NCI-H345 treated with DMSO at 0.1 percent for 48 hours (cell line): ENCODE results near the gene PPM1K.
"Not testable (repeated sequence)": the region's sequence is repeated elsewhere in the genome, so short reads cannot be mapped to it uniquely, and the experiment has no call there.

ENCODE experiments used
- DNase-seq: peaks from one replicate; lab custom pipeline; 2025; ENCODE audit not compliant: unreplicated experiment; lab: John Stamatoyannopoulos, UW

The PPM1K gene

GRCh38 chr4:88284439-88285234, at the start of gene PPM1K:
Gene PPM1K (minus strand): TSS chr4:88284561. CDS start chr4:88278583, 5,978 bp downstream.
- peak; percentile 89 for DNase-seq

GRCh38 chr4:88333741-88334405, 49.5 kb upstream of the PPM1K start:
- no peak for DNase-seq

- DNase-seq, result no peak
Observed at GRCh38 chr4:88327665-88328064, 43.3 kb upstream of the PPM1K start.

- no peak for DNase-seq
Observed at GRCh38 chr4:88320780-88321373, 36.5 kb upstream of the PPM1K start.

- DNase-seq, result no peak
Observed at GRCh38 chr4:88320224-88320779, 35.9 kb upstream of the PPM1K start.

- no peak for DNase-seq
Observed at GRCh38 chr4:88318751-88319350, 34.5 kb upstream of the PPM1K start.

- DNase-seq, result no peak
Observed at GRCh38 chr4:88315460-88316017, 31.2 kb upstream of the PPM1K start.

GRCh38 chr4:88313088-88313624, 28.8 kb upstream of the PPM1K start:
- DNase-seq, result not testable (repeated sequence)

GRCh38 chr4:88308587-88308986, 24.2 kb upstream of the PPM1K start:
- no peak for DNase-seq

GRCh38 chr4:88297725-88298454, 13.5 kb upstream of the PPM1K start:
- no peak for DNase-seq

- no peak for DNase-seq
Observed at GRCh38 chr4:88297212-88297516, 12.8 kb upstream of the PPM1K start.

- no peak for DNase-seq
Observed at GRCh38 chr4:88296413-88297211, 12.3 kb upstream of the PPM1K start.

- DNase-seq, result no peak
Observed at GRCh38 chr4:88295656-88296055, 11.3 kb upstream of the PPM1K start.

- DNase-seq, result no peak
Observed at GRCh38 chr4:88291003-88291402, 6.6 kb upstream of the PPM1K start.

- DNase-seq, result no peak
Observed at GRCh38 chr4:88286897-88287296, 2.5 kb upstream of the PPM1K start.

- DNase-seq, result no peak
Observed at GRCh38 chr4:88285235-88285653, 883 bp upstream of the PPM1K start.

GRCh38 chr4:88283661-88284438, 511 bp downstream of the PPM1K start:
- no peak for DNase-seq

- no peak for DNase-seq
Observed at GRCh38 chr4:88280228-88280795, 4.0 kb downstream of the PPM1K start.
